ENCODE measurements around the gene TEX22. TPM values are rescaled to one million over a fixed set of nuclear protein-coding genes. Genes with fewer than 3 reads are reported as not detected.

Gene TEX22
- polyA plus RNA-seq, 1 experiment: 0.17 TPM

- TF ChIP-seq CTCF (IDR thresholded peaks at IDR 0.05; ENCODE audit: insufficient read depth, low read depth, low read length): no peak
- Histone ChIP-seq H3K4me3 (ENCODE audit: low read depth, low read length) (peak overlapping the region; percentile 31), H3K36me3 (ENCODE audit: control insufficient read depth, insufficient read depth, low read length) (peaks cover 2% of the 10 kb centered on the region; the same call in 1 of the 2 replicates), H3K27me3 (ENCODE audit: control insufficient read depth, insufficient read depth, low read length) (no peaks in the 10 kb centered on the region)
- DNase-seq (ENCODE audit: low read depth): peak; percentile 44
- ChIA-PET CTCF (interaction anchor here (1.7 to 3.5 kb wide), 3 partner anchors 12 to 126 kb away, joined by 7 to 18 read pairs (median 11); partner anchors contain the start of gene TEDC1), POLR2A (no interaction called here)
Observed at GRCh38 chr14:105363847-105364708, 34.3 kb upstream of the TEX22 start.

DNA sequence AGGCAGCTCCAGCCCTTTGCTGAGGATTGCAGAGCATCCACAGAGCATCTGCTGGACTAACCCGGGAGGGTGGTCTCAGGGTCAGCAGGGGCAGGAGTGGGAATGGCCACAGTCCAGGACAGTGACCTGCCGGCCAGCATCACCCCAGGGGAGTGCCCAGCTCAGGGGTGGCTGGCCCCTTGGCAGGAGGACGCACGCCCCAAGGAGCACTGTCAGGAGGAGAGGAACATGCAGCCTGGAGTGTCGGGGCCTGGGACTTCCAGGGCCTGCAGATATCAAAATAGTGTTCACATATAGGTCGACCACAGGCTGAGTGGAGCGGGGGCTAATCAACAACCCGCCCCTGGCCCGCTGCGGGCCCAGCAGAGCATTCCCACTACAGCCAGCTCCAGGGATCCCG is 33.2 kb upstream of the TEX22 start:
- ChIA-PET POLR2A (no interaction called here), CTCF (interaction anchor here (1.7 to 3.5 kb wide), 3 partner anchors 13 to 125 kb away, joined by 7 to 18 read pairs (median 11); partner anchors contain the start of gene TEDC1)
- no peak for TF ChIP-seq CTCF (IDR thresholded peaks at IDR 0.05; ENCODE audit: insufficient read depth, low read depth, low read length)
- Histone ChIP-seq H3K36me3 (ENCODE audit: control insufficient read depth, insufficient read depth, low read length) (peaks cover 2% of the 10 kb centered on the region; the same call in 1 of the 2 replicates), H3K4me3 (ENCODE audit: low read depth, low read length) (no peak overlapping the region), H3K27me3 (ENCODE audit: control insufficient read depth, insufficient read depth, low read length) (no peaks in the 10 kb centered on the region)
- DNase-seq (ENCODE audit: low read depth): no peak

GRCh38 chr14:105365681-105366080 is 32.7 kb upstream of the TEX22 start:
- DNase-seq (ENCODE audit: low read depth): no peak
- ChIA-PET CTCF (interaction anchor here (1.5 to 3.5 kb wide), 3 partner anchors 31 to 125 kb away, joined by 3 to 18 read pairs (median 7); partner anchors contain the start of gene TEDC1), POLR2A (no interaction called here)
- Histone ChIP-seq H3K4me3 (ENCODE audit: low read depth, low read length) (no peak overlapping the region), H3K36me3 (ENCODE audit: control insufficient read depth, insufficient read depth, low read length) (peaks cover 2% of the 10 kb centered on the region; the same call in 1 of the 2 replicates), H3K27me3 (ENCODE audit: control insufficient read depth, insufficient read depth, low read length) (no peaks in the 10 kb centered on the region)
- TF ChIP-seq CTCF (IDR thresholded peaks at IDR 0.05; ENCODE audit: insufficient read depth, low read depth, low read length): no peak

DNA sequence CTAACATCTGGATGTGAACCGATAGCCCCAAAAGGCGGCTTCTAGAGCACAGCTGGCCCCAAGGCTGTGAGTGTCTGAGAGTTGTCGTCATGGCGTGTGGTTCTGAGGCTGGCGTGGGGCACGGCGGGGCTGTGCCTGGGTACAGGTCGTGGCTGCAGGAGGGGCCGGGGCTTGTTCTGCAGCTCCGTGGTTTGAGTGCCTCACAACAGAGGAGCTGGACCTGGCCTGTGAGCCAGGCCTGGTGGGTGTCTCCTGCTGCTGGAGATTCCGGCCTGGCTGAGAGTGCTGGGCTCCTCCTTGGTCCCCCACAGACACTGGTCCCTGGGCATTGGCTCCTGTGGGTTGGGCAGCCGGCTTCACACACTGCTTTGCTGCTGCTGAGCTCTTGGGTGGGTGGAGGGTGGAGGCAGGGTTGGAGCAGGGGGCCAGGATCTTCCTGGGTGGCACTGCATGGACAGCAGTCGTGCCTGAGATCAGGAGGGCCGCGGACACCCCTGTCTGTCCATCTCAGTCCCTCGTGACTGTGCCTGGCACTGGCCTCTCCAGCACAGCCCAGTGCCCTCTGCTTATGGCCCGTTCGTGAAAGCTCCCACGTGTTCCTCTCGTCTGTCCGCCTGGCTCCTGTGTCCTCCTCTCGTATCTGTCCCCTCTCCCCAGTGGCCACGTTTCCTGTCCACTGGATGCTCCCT is 31.8 kb upstream of the TEX22 start:
- H3K4me3 ChIP-seq (ENCODE audit: low read depth, low read length): no peak overlapping the region
- no peaks in the 10 kb centered on the region for H3K27me3 ChIP-seq (ENCODE audit: control insufficient read depth, insufficient read depth, low read length)
- TF ChIP-seq CTCF (IDR thresholded peaks at IDR 0.05; ENCODE audit: insufficient read depth, low read depth, low read length): no peak
- no peak for DNase-seq (ENCODE audit: low read depth)
- ChIA-PET CTCF (interaction anchor here (1.0 to 3.5 kb wide), 3 partner anchors 15 to 124 kb away, joined by 3 to 18 read pairs (median 3); partner anchors contain the start of gene TEDC1), POLR2A (no interaction called here)
- peaks cover 2% of the 10 kb centered on the region; the same call in 1 of the 2 replicates for H3K36me3 ChIP-seq (ENCODE audit: control insufficient read depth, insufficient read depth, low read length)
